ENCODE results near the gene PI4KB. TPM values are rescaled to one million over a fixed set of nuclear protein-coding genes. Genes with fewer than 3 reads are reported as not detected.

The PI4KB gene
- total and polyA plus RNA-seq, 9 of the 15 experiments (the other 6 are each of a cell fraction or from before 2014, with no cell fraction given): 3.1 to 65.4 (median 45.1) TPM

DNA sequence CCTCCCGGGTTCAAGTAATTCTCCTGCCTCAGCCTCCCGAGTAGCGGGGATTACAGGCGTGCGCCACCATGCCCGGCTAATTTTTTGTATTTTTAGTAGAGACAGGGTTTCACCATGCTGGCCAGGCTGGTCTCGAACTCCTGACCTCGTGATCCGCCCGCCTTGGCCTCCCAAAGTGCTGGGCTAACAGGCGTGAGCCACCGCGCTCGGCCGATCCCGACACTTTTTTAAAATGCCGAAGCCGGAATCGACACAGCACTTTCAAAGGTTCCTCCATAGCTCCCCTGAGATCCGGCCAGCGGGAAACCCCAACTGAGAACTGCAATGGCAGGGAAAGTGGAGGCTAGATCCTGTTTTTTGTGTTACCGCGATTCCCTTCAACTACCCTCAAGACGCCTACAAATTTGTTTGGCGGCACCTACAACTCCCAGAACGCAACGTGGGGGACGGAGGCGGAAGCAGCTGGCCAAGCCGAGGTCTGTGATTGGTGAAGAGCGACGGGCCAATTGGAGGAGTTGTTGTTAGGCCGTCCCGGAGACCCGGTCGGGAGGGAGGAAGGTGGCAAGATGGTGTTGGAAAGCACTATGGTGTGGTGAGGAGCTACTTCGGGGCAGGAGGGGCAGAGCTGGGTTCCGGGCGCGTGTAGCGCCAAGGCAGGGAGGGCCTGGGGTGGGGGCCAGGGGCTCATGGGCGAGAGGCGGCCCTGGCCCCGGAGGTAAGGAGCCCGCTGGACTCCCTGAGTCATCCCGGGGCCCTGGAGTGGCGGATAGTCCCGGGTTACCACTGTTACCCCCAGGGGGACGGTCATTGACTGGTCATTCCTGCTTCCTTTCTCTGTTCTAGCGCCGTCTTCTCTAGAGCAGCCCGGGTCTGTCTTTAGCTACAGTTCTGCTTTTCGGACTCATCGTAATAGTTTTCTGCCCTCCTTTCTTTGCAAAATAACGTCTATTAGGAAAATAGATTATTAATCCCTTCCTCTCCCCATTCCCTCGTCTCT lies 72.7 kb downstream of the PI4KB start, which contains the start of gene PSMD4 (continued):
- TF ChIP-seq FOXJ3 (CRISPR knock-in tag; IDR thresholded peaks at IDR 0.05) (no peak), KHSRP (IDR thresholded peaks at IDR 0.05) (no peak; the same call in 1 of the 2 replicates), E2F5 (CRISPR knock-in tag; IDR thresholded peaks at IDR 0.05) (no peak), SMAD3 (CRISPR knock-in tag; conservative IDR thresholded peaks at IDR 0.05) (0 out of 2 replicates have a peak, but pooled peaks have one; percentile 4), ETV6 (IDR thresholded peaks at IDR 0.05; ENCODE audit: borderline replicate concordance in 1 of 2, low read depth in 2 of 2, low read length in 1 of 2) (no peak), ETV6 (CRISPR knock-in tag; IDR thresholded peaks at IDR 0.05; ENCODE audit: borderline replicate concordance) (no peak), ZNF143 (CRISPR knock-in tag; IDR thresholded peaks at IDR 0.05) (peak; percentile 81), ZBED1 (IDR thresholded peaks at IDR 0.05) (no peak), MXI1 (IDR thresholded peaks at IDR 0.05; ENCODE audit: low read depth, low read length) (no peak), ZNF639 (CRISPR knock-in tag; conservative IDR thresholded peaks at IDR 0.05 in 1 of 2, IDR thresholded peaks at IDR 0.05 in 1 of 2) (peak in 1 of 2 experiments; percentile 70; a peak in 1 of 4 replicates), ZNF217 (CRISPR knock-in tag; IDR thresholded peaks at IDR 0.05) (no peak), FOXK2 (conservative IDR thresholded peaks at IDR 0.05 in 1 of 2, IDR thresholded peaks at IDR 0.05 in 1 of 2; ENCODE audit: low read depth in 2 of 2) (peak in 1 of 2 experiments; percentile 67; a peak in 1 of 4 replicates), ZNF785 (CRISPR knock-in tag; IDR thresholded peaks at IDR 0.05) (no peak), ZNF184 (CRISPR knock-in tag; IDR thresholded peaks at IDR 0.05) (no peak), KDM2B (CRISPR knock-in tag; IDR thresholded peaks at IDR 0.05) (no peak), MYC (IDR thresholded peaks at IDR 0.05; ENCODE audit: low read depth, low read length) (peak; percentile 73), MYC (CRISPR knock-in tag; IDR thresholded peaks at IDR 0.05; ENCODE audit: borderline replicate concordance, low read depth) (no peak), FUS (optimal IDR thresholded peaks at IDR 0.05; ENCODE audit: low read depth, low read length) (no peak), ZNF197 (CRISPR knock-in tag; IDR thresholded peaks at IDR 0.05; ENCODE audit: low read depth) (no peak)
- TF ChIP-seq, protein P1, sequence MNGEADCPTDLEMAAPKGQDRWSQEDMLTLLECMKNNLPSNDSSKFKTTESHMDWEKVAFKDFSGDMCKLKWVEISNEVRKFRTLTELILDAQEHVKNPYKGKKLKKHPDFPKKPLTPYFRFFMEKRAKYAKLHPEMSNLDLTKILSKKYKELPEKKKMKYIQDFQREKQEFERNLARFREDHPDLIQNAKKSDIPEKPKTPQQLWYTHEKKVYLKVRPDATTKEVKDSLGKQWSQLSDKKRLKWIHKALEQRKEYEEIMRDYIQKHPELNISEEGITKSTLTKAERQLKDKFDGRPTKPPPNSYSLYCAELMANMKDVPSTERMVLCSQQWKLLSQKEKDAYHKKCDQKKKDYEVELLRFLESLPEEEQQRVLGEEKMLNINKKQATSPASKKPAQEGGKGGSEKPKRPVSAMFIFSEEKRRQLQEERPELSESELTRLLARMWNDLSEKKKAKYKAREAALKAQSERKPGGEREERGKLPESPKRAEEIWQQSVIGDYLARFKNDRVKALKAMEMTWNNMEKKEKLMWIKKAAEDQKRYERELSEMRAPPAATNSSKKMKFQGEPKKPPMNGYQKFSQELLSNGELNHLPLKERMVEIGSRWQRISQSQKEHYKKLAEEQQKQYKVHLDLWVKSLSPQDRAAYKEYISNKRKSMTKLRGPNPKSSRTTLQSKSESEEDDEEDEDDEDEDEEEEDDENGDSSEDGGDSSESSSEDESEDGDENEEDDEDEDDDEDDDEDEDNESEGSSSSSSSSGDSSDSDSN (IDR thresholded peaks at IDR 0.05; ENCODE audit: borderline replicate concordance in 1 of 2, low read depth in 2 of 2, low read length in 2 of 2): no peak
- TF ChIP-seq, protein P2, sequence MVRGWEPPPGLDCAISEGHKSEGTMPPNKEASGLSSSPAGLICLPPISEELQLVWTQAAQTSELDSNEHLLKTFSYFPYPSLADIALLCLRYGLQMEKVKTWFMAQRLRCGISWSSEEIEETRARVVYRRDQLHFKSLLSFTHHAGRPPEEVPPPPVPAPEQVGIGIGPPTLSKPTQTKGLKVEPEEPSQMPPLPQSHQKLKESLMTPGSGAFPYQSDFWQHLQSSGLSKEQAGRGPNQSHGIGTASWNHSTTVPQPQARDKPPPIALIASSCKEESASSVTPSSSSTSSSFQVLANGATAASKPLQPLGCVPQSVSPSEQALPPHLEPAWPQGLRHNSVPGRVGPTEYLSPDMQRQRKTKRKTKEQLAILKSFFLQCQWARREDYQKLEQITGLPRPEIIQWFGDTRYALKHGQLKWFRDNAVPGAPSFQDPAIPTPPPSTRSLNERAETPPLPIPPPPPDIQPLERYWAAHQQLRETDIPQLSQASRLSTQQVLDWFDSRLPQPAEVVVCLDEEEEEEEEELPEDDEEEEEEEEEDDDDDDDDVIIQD (CRISPR knock-in tag; IDR thresholded peaks at IDR 0.05): no peak
